DMS114 treated with DMSO at 0.1 percent for 48 hours (cell line): Measurements from ENCODE around the gene RWDD3.

Experiments
- DNase-seq: peaks from one replicate; lab custom pipeline; 2025; ENCODE audit not compliant: unreplicated experiment; lab: John Stamatoyannopoulos, UW

RWDD3 gene, protein sequence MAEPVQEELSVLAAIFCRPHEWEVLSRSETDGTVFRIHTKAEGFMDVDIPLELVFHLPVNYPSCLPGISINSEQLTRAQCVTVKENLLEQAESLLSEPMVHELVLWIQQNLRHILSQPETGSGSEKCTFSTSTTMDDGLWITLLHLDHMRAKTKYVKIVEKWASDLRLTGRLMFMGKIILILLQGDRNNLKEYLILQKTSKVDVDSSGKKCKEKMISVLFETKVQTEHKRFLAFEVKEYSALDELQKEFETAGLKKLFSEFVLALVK

DNA sequence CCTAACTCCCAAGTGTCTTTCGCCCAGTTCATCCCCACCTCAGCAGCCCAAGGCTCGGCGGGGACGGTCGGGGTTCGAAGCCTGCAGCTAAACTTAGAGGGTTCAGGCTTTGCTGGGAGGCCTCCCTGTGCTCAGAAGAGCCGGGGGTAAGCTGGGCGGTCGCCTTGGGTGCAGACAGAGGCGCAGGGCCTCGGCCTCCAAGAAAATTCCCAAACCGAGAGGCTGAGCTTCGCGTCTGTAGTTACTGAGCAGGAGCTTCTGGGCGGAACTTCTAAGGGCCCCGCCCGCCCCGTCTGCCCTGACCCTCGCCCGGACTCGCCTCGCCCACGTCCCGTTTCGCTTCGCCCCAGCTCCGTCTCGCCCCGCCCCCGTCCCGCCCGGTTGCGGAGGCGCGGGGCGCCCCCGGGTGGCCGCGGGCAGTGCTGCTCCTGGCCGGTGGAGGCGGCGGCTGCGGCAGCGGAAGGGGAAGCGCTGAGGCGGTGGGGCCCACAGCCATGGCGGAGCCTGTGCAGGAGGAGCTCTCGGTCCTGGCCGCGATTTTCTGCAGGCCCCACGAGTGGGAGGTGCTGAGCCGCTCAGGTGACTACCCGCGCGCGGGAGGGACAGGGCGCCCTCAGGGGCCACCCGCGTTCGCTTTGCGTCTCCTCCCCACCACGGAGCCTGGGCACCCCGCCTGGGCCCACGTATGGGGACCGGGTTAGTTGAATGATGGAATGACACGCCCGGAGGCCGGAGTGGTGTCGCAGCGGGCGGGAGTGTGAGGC is at the start of gene RWDD3:
Gene RWDD3 (plus strand): TSS at position 474 of the 764 bp plus-strand sequence. CDS start 21 bp downstream, at position 495.
- DNase-seq = peak; percentile 73

DNA sequence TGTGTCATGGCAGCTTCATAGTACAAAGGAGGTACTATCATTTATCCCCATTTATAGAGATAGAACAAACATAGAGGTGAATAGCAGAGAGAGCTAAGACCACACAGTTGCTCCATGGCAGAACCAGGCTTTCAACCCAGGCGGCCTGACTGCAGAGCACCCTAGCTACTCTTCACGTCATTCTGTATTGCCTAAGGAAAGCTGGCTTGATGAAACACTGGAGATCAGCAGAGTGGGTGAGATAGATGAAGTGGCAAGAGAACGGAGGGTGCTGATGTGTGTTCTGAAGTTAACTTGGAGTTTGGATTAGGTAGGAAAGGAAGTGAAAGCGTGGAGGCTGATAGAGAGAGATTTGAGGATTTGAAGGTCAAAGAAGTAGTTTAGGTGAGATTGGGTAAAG is 47.9 kb upstream of the RWDD3 start:
- no peak for DNase-seq

DNA sequence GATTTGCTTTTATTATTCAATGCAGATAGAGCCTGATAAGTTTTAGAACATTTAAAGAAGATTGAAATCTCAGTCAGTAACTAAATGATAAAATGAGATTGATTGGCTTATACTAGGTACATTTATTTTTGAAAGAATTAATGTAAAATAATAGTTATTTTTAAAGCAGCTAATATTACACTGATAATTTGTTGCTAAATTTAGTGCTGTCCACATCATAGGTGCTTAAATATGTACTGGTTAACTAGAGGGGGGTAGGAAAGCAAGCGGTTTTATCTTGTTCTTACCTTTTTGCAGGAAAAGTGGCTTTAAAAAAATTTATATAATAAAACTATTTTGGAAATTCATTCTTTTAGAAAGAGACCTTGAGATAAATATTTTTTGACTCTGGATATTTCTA is 40.4 kb upstream of the RWDD3 start:
- no peak for DNase-seq

DNA sequence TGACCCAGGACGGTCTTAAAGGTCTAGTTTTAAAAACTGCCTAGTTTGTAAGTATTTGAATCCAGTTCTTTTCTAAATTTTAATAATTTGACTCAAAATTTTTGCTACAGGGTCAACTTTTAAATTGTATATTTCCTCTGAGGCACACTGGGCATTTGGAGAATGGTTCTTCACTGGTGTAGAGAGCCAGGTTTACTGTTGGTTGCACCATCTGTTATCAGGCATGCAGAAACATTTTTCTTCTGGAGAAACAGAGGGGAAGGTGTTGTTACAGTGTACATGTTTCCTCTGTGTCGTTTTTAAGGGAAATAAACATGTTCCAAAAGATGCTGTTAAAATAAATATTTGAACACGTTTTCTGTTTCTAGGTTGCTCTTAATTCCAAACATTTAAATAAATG is 39.0 kb upstream of the RWDD3 start:
- no peak for DNase-seq

DNA sequence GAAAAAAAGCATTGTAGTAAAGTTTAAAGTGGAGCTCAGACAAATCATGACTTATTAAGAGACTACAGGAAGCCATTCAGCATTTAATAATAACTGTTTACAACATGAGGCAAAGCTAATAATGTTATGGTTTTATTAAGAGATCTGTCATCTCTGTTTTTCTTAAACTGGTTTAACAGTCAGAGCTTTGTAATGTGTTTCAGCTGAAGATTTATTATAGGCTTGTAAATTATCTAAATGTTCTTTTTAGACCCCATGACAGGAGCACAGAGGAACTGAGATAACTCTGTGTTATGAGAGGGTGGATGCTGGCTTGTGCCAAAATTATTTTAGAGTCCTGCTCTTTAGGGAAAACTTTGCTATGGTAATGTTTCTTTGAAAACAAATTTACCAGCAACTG is 38.0 kb upstream of the RWDD3 start:
- DNase-seq = no peak

DNA sequence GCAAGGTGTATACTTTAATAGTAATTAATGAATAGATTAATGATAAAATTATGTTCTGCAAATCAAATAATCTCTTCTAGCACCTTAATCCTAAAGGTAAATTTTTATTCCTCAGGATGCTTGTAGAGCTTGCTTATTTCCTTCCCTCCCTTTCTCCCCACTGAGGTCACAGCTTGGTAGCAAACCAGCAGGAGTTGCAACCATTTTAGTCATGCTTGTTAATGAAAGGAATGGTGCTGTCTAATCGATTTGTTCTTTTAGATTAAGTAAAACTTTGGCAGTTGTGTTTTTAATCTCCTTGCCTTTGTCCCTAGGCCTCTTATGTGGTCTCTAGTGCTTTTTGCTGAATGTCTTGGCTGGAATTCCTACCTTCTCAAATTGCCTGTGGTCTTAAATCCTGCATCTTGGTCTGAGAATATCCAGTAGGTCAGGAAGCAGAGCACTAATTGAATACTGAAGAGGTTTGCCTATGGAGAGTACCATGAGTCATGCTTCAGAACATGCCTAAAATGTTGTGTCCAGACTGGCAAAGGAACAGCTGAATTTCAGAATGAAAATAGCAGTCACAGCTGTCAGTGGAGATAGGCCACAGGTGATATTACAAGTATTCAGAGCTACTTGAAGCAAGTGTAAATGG is 36.3 kb upstream of the RWDD3 start:
- no peak for DNase-seq

DNA sequence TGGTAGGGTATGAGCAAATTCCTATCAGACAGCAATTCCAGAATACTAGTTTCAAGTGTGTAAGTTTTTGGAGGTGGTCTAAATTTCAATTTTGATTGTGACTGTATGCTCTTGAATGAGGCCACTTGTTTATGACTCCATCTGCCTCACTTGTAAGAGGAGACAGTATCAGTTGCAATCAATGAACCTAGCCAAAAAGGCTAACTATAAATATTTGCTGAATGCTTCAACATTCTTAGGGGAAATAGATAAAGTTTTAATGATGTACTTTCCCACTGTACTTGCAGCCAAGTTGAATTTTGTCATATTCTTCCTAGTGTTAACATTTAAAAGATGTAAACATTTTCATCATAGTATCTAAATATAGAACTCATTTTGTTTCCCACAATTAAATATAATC is 32.1 kb upstream of the RWDD3 start:
- no peak for DNase-seq

DNA sequence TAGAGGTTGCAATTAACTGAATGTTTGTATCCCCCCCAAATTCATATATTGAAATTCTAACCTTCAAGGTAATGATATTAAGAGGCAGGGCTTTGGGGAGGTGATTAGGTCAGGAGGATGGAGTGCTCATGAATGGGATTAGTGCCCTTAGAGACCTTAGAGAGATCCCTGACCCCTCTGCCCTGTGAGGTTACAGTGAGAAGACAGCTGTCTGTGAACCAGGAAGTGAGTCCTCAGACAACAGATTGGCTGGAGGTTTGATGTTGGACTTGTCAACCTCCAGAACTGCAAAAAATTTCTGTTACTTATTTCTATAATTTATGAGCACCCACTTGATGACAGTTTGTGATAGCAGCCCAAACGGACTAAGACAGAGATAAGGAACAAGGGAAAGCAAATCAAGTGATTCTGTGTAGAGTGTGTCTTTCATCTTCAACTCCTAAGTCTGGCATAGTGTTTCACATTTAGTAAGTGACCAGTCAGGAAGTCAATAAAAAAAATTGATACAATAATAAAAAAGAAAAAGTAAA is 30.0 kb upstream of the RWDD3 start:
- no peak for DNase-seq

DNA sequence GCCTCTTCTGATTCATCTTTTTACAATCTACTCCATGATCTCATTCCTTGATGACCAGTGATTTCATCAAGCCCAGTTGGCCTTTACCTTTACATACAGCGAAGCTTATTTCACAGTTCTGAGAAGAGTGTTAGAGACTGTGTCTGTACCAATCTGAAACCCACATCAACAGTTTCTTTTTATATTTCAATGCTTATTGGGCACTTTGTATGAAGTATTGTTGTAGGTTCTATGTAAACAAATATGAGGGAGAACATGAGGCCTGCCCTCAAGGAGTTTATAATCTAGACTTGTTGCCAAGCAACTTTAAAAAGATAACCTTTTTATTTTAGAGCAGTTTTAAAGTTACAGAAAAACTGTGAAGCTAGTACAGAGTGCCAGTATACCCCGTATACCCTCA is 27.5 kb upstream of the RWDD3 start:
- DNase-seq = no peak

DNA sequence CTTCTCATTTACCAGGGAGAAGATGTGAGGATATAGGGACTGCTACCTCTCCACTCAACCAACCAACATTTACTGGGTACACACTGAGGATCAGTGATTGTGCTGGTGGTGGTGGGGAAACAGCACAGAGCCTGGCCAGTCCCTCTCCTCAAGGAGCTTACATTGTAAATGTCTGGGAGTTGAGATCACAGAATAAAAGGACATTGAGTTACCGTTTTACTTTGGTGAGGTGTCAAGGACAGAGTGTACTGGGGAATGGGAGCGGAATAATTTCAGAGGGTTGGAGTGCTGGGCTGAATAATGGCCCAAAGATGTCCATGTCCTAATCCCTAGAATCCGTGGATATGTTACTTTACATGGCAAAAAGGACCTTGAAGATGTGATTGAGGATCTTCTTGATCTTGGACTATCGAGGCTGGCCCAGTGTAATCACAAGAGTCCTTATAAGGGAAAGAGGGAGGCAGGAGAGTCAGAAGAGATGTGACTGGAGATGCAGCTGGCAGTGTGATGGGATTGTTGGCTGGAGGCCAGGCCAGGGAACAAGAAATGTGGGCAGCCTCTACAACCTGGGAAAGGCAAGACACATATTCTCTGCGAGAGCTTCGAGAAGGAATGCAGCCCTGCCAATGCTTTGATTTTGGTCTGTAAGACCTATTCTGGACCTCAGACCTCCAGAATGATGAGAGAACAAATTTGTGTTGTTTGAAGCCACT is 26.6 kb upstream of the RWDD3 start:
- no peak for DNase-seq

DNA sequence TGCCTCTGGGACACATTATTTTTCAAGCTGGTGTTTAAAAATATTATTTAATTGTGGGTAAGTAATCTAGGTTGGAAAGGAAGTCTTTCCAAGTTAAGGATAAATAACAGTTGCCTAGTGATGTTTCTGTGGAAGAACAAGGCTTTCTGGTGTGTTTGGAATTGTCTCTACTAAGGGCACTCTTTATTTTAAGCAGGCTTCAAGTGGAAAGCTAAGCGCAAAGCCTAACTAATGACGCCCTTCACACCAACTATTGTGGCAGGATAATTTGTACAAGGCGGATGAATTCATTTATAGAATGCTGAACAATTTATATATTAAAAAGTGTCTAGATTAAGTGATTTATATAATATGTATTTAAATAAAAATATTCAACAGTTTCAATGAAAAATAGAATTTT is 25.1 kb upstream of the RWDD3 start:
- no peak for DNase-seq

DNA sequence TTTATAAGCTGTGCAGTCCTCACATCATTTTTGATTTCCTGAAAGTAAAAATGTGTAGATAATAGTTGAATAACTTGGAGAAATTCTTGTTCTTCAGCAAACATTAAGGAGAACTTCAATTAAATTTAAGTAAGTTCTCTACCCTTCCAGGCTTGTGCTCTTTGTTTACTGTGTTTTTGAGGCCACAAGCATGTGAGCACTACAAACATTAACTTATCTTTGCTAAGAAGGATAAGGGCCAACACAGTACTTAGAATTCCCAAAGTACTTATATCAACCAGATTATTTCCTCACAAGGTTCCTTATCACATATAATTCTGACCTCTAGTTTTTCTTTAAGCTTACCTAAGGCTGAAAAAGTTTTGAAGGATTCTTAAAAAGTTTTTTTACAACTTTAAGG is 24.7 kb upstream of the RWDD3 start:
- no peak for DNase-seq

DNA sequence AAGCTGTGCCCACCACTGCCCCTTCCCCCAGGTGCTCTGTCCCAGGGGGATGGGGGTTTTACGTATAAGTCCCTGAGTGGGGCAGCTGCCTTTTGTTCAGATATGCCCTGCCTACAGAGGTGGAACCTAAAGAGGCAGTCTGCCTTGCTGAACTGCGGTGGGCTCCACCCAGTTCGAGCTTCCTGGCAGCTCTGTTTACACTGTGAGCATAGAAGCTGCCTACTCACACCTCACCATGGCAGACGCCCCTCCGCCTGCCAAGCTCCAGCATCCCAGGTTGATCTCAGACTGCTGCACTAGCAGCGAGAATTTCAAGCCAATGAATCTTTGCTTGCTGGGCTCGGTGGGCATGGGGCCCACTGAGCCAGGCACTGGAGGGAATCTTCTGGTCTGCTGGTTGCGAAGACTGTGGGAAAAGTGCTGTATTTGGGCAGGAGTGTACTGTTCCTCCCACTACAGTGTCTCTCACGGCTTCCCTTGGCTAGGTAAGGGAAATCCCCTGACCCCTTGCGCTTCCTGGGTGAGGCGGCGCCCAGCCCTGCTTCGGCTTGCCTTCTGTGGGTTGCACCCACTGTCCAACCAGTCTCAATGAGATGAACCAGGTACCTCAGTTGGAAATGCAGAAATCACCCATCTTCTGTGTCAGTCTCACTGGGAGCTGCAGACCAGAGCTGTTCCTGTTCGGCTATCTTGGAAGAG is 17.6 kb upstream of the RWDD3 start:
- no peak for DNase-seq

DNA sequence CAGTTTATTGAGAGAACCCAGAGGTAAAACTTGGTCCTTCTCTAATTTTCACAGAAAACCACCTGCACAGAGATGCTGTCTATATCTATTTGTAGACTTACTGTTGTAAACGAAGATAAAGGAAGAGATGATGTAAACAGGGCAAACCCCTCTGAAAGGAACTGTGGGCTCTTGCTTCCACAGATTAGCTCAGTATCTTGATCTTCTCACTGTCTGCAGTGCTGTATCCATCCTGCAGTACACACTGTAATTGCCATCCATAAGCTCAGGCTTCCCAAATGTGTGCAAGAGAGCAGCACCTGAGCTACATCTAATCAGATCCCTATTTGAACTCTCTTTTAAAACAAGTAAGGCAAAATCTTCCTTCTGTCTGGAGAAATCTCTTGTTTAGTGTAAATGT is 16.6 kb upstream of the RWDD3 start:
- DNase-seq = no peak

DNA sequence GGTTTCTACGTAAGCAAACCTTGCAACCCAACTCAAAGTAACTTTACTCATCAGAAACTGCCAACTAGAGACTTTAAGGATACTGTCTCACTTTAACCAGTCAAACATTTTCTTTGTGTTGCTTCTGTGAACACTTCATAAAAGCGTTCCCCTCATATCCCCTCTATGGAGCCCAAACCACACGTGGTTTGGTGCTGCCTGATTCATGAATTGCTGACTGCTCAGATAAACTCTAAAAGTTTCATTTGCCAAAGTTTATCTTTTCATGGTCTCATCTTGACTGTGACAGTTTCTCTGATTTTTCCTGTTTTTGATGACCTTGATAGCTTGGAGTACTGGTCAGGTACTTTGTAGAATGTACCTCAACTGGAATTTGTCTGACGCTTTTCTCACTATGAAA is 14.6 kb upstream of the RWDD3 start:
- no peak for DNase-seq

DNA sequence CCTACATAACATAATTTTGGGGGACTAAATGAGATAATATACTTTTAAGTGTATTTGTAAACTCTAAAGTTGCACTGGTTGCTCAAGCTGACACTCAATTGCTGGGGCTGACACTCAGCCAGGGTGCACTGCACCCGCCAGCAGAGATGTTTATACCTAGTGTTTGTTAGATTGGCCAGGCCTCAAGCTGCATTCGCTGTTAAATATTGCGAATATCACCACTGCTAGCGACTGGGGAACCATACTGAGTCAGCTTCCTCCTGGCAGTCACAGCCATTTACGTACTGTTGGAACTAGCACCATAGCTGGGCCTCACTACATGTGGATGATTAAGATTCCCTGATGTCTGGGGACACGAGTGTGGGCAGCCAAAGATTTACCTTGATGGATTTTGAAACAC is 12.7 kb upstream of the RWDD3 start:
- DNase-seq = no peak

DNA sequence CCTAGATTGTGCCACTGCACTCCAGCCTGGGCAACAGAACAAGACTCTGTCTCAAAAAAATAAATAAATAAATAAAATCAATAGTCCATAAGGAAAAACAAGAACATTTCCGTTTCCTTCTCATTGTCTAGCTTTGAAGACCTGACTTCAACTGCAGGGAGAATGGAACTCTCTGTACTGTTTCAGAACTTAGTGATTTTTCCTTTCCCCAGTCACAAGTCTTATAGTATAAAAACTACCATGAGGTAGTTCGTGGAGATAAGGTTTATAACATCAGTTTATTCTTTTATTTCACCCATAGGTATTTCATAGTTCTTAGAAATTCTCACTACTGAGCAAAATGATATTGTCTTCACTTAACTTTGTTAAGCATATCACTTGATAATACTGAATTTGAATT is 11.4 kb upstream of the RWDD3 start:
- no peak for DNase-seq

DNA sequence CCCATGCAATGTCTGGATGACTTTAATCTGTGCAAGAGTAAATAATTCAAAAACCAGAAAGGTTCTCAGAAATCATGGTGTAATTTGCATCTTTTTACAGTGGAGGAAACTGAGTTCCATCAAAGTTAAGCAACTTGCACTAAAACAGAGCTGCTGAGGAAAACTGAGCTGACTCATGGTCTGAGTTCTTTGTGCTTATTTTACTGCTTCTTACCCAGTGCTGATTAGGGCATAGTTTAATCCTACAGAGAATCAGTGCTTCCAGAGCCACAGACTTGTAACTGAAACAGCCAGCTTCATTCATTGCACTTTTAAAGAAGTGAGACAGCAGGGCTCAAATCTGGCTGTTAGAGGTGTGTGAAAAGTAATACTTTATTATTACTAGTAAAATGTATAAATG is 10.9 kb upstream of the RWDD3 start:
- DNase-seq = no peak

DNA sequence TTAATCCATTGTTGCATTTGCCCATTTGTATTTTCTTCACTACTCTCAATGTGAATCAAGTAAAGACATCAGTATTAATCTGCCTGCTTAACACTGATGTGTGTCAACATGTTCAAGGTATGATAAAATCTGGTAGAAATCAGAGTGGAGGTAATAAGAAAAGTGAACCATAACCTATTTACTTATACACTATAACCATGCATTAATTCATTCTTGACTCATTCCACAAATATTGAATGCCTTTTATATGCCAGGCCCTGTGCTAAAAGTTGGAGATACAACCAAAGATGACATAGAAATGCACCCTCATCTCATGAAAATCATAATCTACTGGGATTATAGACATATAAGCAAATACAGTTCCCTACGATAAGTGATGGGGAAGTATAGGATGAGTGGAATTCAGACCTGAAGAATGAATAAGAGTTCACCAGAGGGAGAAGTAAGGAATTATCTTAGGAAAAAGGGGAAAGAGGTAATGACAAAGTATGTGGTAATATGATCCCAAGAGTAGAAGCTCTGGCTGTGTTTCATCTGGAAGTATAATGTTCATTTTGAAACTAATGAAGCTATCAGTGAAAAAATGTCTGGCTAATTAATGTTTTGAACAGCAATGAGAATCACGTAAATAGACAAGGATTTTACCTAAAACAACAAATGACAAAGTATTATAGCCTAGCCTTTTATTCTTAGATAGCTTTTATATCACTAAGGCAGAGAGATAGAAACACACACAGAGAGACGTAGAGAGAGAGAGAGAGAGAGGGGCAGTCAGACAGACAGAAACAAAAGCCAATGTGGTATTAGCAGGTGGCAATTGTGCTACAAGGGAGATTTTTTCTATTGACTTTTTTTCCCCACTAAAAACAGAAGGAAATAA is 7.0 kb upstream of the RWDD3 start:
- DNase-seq = no peak

DNA sequence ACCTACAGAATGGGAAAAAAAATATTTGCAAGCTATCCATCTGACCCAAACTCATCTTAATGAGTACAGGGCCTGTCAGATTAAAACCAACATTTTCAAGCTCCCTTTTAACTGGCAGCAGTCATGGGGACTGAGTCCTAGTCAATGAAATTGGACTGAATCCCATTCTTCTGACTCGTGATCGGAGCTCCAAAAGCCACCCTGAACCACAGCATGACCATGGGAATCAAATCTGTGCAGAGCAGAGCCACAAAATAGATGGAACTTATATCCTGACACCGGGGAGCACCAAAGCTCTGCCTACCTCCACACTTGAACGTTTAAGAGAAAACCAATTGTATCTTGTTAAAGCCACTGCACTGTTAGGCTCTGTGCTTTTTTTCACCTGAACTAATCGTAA is 5.0 kb upstream of the RWDD3 start:
- DNase-seq = no peak
